Measurements from ENCODE around the gene ZHX3.
A peak's percentile ranks its signal among the peaks of the same experiment; 100 is the strongest.

ZHX3 gene

GRCh38 chr20:41161886-41162285 is 155.6 kb downstream of the ZHX3 start:
- no peak overlapping the region for H2AFZ ChIP-seq (ENCODE audit: low read length)
- no peak overlapping the region for H2BK5ac ChIP-seq (ENCODE audit: low read length)
- H3K14ac ChIP-seq (ENCODE audit: low read length): no peak overlapping the region
- H2BK12ac ChIP-seq (ENCODE audit: low read length): no peak overlapping the region
- H2BK120ac ChIP-seq (ENCODE audit: low read depth, low read length): no peak overlapping the region
- peaks cover 21% of the 10 kb centered on the region for H3K79me1 ChIP-seq (ENCODE audit: low read depth, low read length)
- H3K27me3 ChIP-seq (ENCODE audit: control insufficient read depth in 3 of 3, insufficient read depth in 3 of 3, low read depth in 1 of 3, low read length in 3 of 3): no peaks in the 10 kb centered on the region
- H4K91ac ChIP-seq (ENCODE audit: low read depth, low read length, poor library complexity): no peak overlapping the region
- H3K27ac ChIP-seq (replicated peaks; ENCODE audit: low read length): no peak overlapping the region
- H3K9ac ChIP-seq (ENCODE audit: low read depth, low read length, poor library complexity): peak overlapping the region; percentile 7
- H3K18ac ChIP-seq (ENCODE audit: low read length): no peak overlapping the region
- H4K8ac ChIP-seq (ENCODE audit: low read depth, low read length): no peak overlapping the region
- H3K4me1 ChIP-seq (ENCODE audit: control insufficient read depth in 2 of 2, insufficient read depth in 1 of 2, low read depth in 1 of 2, low read length in 2 of 2): peaks cover 0 to 3% of the 10 kb centered on the region in 2 donors
- no peak overlapping the region for H3K23ac ChIP-seq (ENCODE audit: low read depth, low read length, poor library complexity)
- H3K36me3 ChIP-seq (replicated peaks in 1 of 2; ENCODE audit: control insufficient read depth in 2 of 2, insufficient read depth in 2 of 2, low read length in 2 of 2): peaks cover 61 to 99% of the 10 kb centered on the region in 2 donors
- no peak overlapping the region for H2AK5ac ChIP-seq (ENCODE audit: low read depth, low read length)
- H3K4ac ChIP-seq (ENCODE audit: low read length): no peak overlapping the region
- no CpG with 5 or more reads among the region's 1 CpG for WGBS, 2 donors (ENCODE audit: extremely low coverage in 2 of 2, insufficient read length in 2 of 2, insufficient replicate concordance in 1 of 2)
- no peak for DNase-seq (ENCODE audit: low spot score)
- no peak overlapping the region for H3K4me3 ChIP-seq (ENCODE audit: low read length in 2 of 2)
- H3K4me2 ChIP-seq (ENCODE audit: insufficient read depth, low read length, poor library complexity, severe bottlenecking): no peak overlapping the region
- no peak overlapping the region for H2BK15ac ChIP-seq (ENCODE audit: low read length)
- H3K9me3 ChIP-seq (replicated peaks in 1 of 2; ENCODE audit: control insufficient read depth in 2 of 2, insufficient read depth in 1 of 2, low read depth in 1 of 2, low read length in 2 of 2): peaks cover 0 to 2% of the 10 kb centered on the region in 2 donors

GRCh38 chr20:41160686-41161085 is 156.8 kb downstream of the ZHX3 start:
- no CpG with 5 or more reads among the region's 2 CpGs for WGBS, 2 donors (ENCODE audit: extremely low coverage in 2 of 2, insufficient read length in 2 of 2, insufficient replicate concordance in 1 of 2)
- no peak overlapping the region for H2BK5ac ChIP-seq (ENCODE audit: low read length)
- no peak overlapping the region for H2BK12ac ChIP-seq (ENCODE audit: low read length)
- no peak overlapping the region for H3K4me2 ChIP-seq (ENCODE audit: insufficient read depth, low read length, poor library complexity, severe bottlenecking)
- no peak overlapping the region for H2AFZ ChIP-seq (ENCODE audit: low read length)
- H3K23ac ChIP-seq (ENCODE audit: low read depth, low read length, poor library complexity): no peak overlapping the region
- H3K9ac ChIP-seq (ENCODE audit: low read depth, low read length, poor library complexity): no peak overlapping the region
- H3K79me1 ChIP-seq (ENCODE audit: low read depth, low read length): peaks cover 23% of the 10 kb centered on the region
- H2AK5ac ChIP-seq (ENCODE audit: low read depth, low read length): no peak overlapping the region
- peaks cover 0 to 6% of the 10 kb centered on the region in 2 donors for H3K4me1 ChIP-seq (ENCODE audit: control insufficient read depth in 2 of 2, insufficient read depth in 1 of 2, low read depth in 1 of 2, low read length in 2 of 2)
- no peak for DNase-seq (ENCODE audit: low spot score)
- H2BK120ac ChIP-seq (ENCODE audit: low read depth, low read length): no peak overlapping the region
- no peak overlapping the region for H3K4ac ChIP-seq (ENCODE audit: low read length)
- H4K91ac ChIP-seq (ENCODE audit: low read depth, low read length, poor library complexity): no peak overlapping the region
- H3K18ac ChIP-seq (ENCODE audit: low read length): no peak overlapping the region
- H3K4me3 ChIP-seq (ENCODE audit: low read length in 2 of 2): no peak overlapping the region
- H4K8ac ChIP-seq (ENCODE audit: low read depth, low read length): no peak overlapping the region
- no peak overlapping the region for H2BK15ac ChIP-seq (ENCODE audit: low read length)
- H3K9me3 ChIP-seq (replicated peaks in 1 of 2; ENCODE audit: control insufficient read depth in 2 of 2, insufficient read depth in 1 of 2, low read depth in 1 of 2, low read length in 2 of 2): no peaks in the 10 kb centered on the region
- H3K14ac ChIP-seq (ENCODE audit: low read length): no peak overlapping the region
- no peak overlapping the region for H3K27ac ChIP-seq (replicated peaks; ENCODE audit: low read length)
- H3K36me3 ChIP-seq (replicated peaks in 1 of 2; ENCODE audit: control insufficient read depth in 2 of 2, insufficient read depth in 2 of 2, low read length in 2 of 2): peaks cover 49 to 98% of the 10 kb centered on the region in 2 donors
- H3K27me3 ChIP-seq (ENCODE audit: control insufficient read depth in 3 of 3, insufficient read depth in 3 of 3, low read depth in 1 of 3, low read length in 3 of 3): no peaks in the 10 kb centered on the region

GRCh38 chr20:41159547-41159946 is 158.0 kb downstream of the ZHX3 start:
- H3K4me1 ChIP-seq (ENCODE audit: control insufficient read depth in 2 of 2, insufficient read depth in 1 of 2, low read depth in 1 of 2, low read length in 2 of 2): peaks cover 0 to 6% of the 10 kb centered on the region in 2 donors
- DNase-seq (ENCODE audit: low spot score): no peak
- peaks cover 38 to 97% of the 10 kb centered on the region in 2 donors for H3K36me3 ChIP-seq (replicated peaks in 1 of 2; ENCODE audit: control insufficient read depth in 2 of 2, insufficient read depth in 2 of 2, low read length in 2 of 2)
- H2BK15ac ChIP-seq (ENCODE audit: low read length): no peak overlapping the region
- H3K18ac ChIP-seq (ENCODE audit: low read length): no peak overlapping the region
- H3K27ac ChIP-seq (replicated peaks; ENCODE audit: low read length): no peak overlapping the region
- no peak overlapping the region for H2BK5ac ChIP-seq (ENCODE audit: low read length)
- no peak overlapping the region for H2AK5ac ChIP-seq (ENCODE audit: low read depth, low read length)
- H2BK120ac ChIP-seq (ENCODE audit: low read depth, low read length): no peak overlapping the region
- no peak overlapping the region for H3K23ac ChIP-seq (ENCODE audit: low read depth, low read length, poor library complexity)
- H3K79me1 ChIP-seq (ENCODE audit: low read depth, low read length): peaks cover 23% of the 10 kb centered on the region
- no peak overlapping the region for H2BK12ac ChIP-seq (ENCODE audit: low read length)
- no peaks in the 10 kb centered on the region for H3K27me3 ChIP-seq (ENCODE audit: control insufficient read depth in 3 of 3, insufficient read depth in 3 of 3, low read depth in 1 of 3, low read length in 3 of 3)
- H3K4me2 ChIP-seq (ENCODE audit: insufficient read depth, low read length, poor library complexity, severe bottlenecking): no peak overlapping the region
- no peak overlapping the region for H2AFZ ChIP-seq (ENCODE audit: low read length)
- no peak overlapping the region for H4K91ac ChIP-seq (ENCODE audit: low read depth, low read length, poor library complexity)
- no peak overlapping the region for H4K8ac ChIP-seq (ENCODE audit: low read depth, low read length)
- H3K4me3 ChIP-seq (ENCODE audit: low read length in 2 of 2): no peak overlapping the region
- WGBS, 2 donors (ENCODE audit: extremely low coverage in 2 of 2, insufficient read length in 2 of 2, insufficient replicate concordance in 1 of 2): no CpG with 5 or more reads among the region's 10 CpGs
- no peaks in the 10 kb centered on the region for H3K9me3 ChIP-seq (replicated peaks in 1 of 2; ENCODE audit: control insufficient read depth in 2 of 2, insufficient read depth in 1 of 2, low read depth in 1 of 2, low read length in 2 of 2)
- H3K14ac ChIP-seq (ENCODE audit: low read length): no peak overlapping the region
- H3K9ac ChIP-seq (ENCODE audit: low read depth, low read length, poor library complexity): no peak overlapping the region
- no peak overlapping the region for H3K4ac ChIP-seq (ENCODE audit: low read length)

- no CpG with 5 or more reads among the region's 6 CpGs for WGBS, 2 donors (ENCODE audit: extremely low coverage in 2 of 2, insufficient read length in 2 of 2, insufficient replicate concordance in 1 of 2)
Observed at GRCh38 chr20:41158082-41158625, 159.4 kb downstream of the ZHX3 start.

More at GRCh38 chr20:41158082-41158625, 159.4 kb downstream of the ZHX3 start:
- Histone ChIP-seq H3K4me3 (ENCODE audit: low read length in 2 of 2) (no peak overlapping the region), H3K9ac (ENCODE audit: low read depth, low read length, poor library complexity) (no peak overlapping the region), H2AFZ (ENCODE audit: low read length) (no peak overlapping the region), H4K8ac (ENCODE audit: low read depth, low read length) (no peak overlapping the region), H3K4me1 (ENCODE audit: control insufficient read depth in 2 of 2, insufficient read depth in 1 of 2, low read depth in 1 of 2, low read length in 2 of 2) (peaks cover 0 to 6% of the 10 kb centered on the region in 2 donors), H3K4ac (ENCODE audit: low read length) (no peak overlapping the region), H3K9me3 (replicated peaks in 1 of 2; ENCODE audit: control insufficient read depth in 2 of 2, insufficient read depth in 1 of 2, low read depth in 1 of 2, low read length in 2 of 2) (no peaks in the 10 kb centered on the region), H2BK15ac (ENCODE audit: low read length) (no peak overlapping the region), H3K27me3 (ENCODE audit: control insufficient read depth in 3 of 3, insufficient read depth in 3 of 3, low read depth in 1 of 3, low read length in 3 of 3) (no peaks in the 10 kb centered on the region), H3K27ac (replicated peaks; ENCODE audit: low read length) (no peak overlapping the region), H2BK5ac (ENCODE audit: low read length) (no peak overlapping the region), H3K23ac (ENCODE audit: low read depth, low read length, poor library complexity) (no peak overlapping the region), H2BK12ac (ENCODE audit: low read length) (no peak overlapping the region), H4K91ac (ENCODE audit: low read depth, low read length, poor library complexity) (no peak overlapping the region), H3K14ac (ENCODE audit: low read length) (no peak overlapping the region), H2AK5ac (ENCODE audit: low read depth, low read length) (no peak overlapping the region), H3K4me2 (ENCODE audit: insufficient read depth, low read length, poor library complexity, severe bottlenecking) (no peak overlapping the region), H3K36me3 (replicated peaks in 1 of 2; ENCODE audit: control insufficient read depth in 2 of 2, insufficient read depth in 2 of 2, low read length in 2 of 2) (peaks cover 26 to 97% of the 10 kb centered on the region in 2 donors), H2BK120ac (ENCODE audit: low read depth, low read length) (no peak overlapping the region), H3K79me1 (ENCODE audit: low read depth, low read length) (peaks cover 25% of the 10 kb centered on the region), H3K18ac (ENCODE audit: low read length) (peak overlapping the region; percentile 22)
- DNase-seq (ENCODE audit: low spot score): no peak
